ENCODE data around the gene SLC6A2.
A peak's percentile ranks its signal among the peaks of the same experiment; 100 is the strongest.

The SLC6A2 gene

GRCh38 chr16:55647798-55648197 is 8.0 kb upstream of the SLC6A2 start:
- no peak for DNase-seq (ENCODE audit: low read depth)

- no peak for DNase-seq (ENCODE audit: low read depth)
Observed at GRCh38 chr16:55651841-55652824, 3.7 kb upstream of the SLC6A2 start.

GRCh38 chr16:55653106-55653505 is 2.7 kb upstream of the SLC6A2 start:
- DNase-seq (ENCODE audit: low read depth): no peak

GRCh38 chr16:55655381-55655896 is 349 bp upstream of the SLC6A2 start:
- no peak for DNase-seq (ENCODE audit: low read depth)

- no peak for DNase-seq (ENCODE audit: low read depth)
Observed at GRCh38 chr16:55656691-55657092, 904 bp downstream of the SLC6A2 start.

- no peak for DNase-seq (ENCODE audit: low read depth)
Observed at GRCh38 chr16:55657616-55658015, 1.8 kb downstream of the SLC6A2 start.

- no peak for DNase-seq (ENCODE audit: low read depth)
Observed at GRCh38 chr16:55658898-55659420, 3.2 kb downstream of the SLC6A2 start.

- DNase-seq (ENCODE audit: low read depth): no peak
Observed at GRCh38 chr16:55660026-55660425, 4.2 kb downstream of the SLC6A2 start.

GRCh38 chr16:55660828-55661227 is 5.0 kb downstream of the SLC6A2 start:
- no peak for DNase-seq (ENCODE audit: low read depth)

- no peak for DNase-seq (ENCODE audit: low read depth)
Observed at GRCh38 chr16:55661941-55662643, 6.3 kb downstream of the SLC6A2 start.

- no peak for DNase-seq (ENCODE audit: low read depth)
Observed at GRCh38 chr16:55662644-55663031, 6.8 kb downstream of the SLC6A2 start.

- DNase-seq (ENCODE audit: low read depth): no peak
Observed at GRCh38 chr16:55663225-55663624, 7.4 kb downstream of the SLC6A2 start.

GRCh38 chr16:55663765-55664677 is 8.2 kb downstream of the SLC6A2 start:
- DNase-seq (ENCODE audit: low read depth): no peak

GRCh38 chr16:55664786-55665407 is 9.1 kb downstream of the SLC6A2 start:
- DNase-seq (ENCODE audit: low read depth): no peak

- no peak for DNase-seq (ENCODE audit: low read depth)
Observed at GRCh38 chr16:55665511-55665910, 9.7 kb downstream of the SLC6A2 start.

GRCh38 chr16:55666012-55666411 is 10.2 kb downstream of the SLC6A2 start:
- DNase-seq (ENCODE audit: low read depth): no peak

GRCh38 chr16:55667753-55668152 is 12.0 kb downstream of the SLC6A2 start:
- DNase-seq (ENCODE audit: low read depth): no peak

- DNase-seq (ENCODE audit: low read depth): peak; percentile 24
Observed at GRCh38 chr16:55668340-55669281, 12.8 kb downstream of the SLC6A2 start.

- no peak for DNase-seq (ENCODE audit: low read depth)
Observed at GRCh38 chr16:55671206-55671973, 15.6 kb downstream of the SLC6A2 start.

All from GM04503 (cell line).